H54 (cell line): ENCODE results near the gene ERICH3.

ENCODE experiments used
- DNase-seq: peaks from one replicate; pipeline ENCODE4 v3.0.0; 2011; ENCODE audit warnings: low spot score, mixed read lengths; ENCODE audit not compliant: insufficient read length
- FAIRE-seq: peaks from 3 replicates; lab custom pipeline; 2011; peaks lifted over from hg19 to GRCh38; lab: Jason Lieb, UNC
- POLR2A ChIP-seq: IDR thresholded peaks from 2 replicates; pipeline ENCODE4 v1.6.1; 2011; ENCODE audit warnings: low read depth, mild to moderate bottlenecking, low read length

ERICH3 gene

DNA sequence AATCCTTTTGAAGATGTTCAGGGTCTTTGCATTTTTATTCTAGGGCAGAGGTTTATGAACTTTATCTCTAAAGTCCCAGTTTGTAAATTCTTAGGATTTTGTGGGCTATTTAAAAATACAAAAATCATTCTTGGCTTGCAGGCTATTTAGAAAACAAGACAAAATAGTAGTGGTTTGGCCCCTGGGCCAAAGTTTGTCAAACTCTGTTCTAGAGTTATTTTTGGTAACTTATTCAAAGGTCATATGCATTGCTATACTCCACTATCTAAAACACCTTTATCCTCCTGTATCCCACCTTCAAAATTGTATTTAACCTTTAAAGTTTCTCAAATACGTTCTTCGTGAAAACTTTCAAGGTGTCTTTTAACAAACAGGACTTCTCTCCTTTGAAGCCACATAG is 85.7 kb downstream of the ERICH3 start:
- DNase-seq = no peak
- FAIRE-seq = no peak
- no peak for TF ChIP-seq POLR2A

DNA sequence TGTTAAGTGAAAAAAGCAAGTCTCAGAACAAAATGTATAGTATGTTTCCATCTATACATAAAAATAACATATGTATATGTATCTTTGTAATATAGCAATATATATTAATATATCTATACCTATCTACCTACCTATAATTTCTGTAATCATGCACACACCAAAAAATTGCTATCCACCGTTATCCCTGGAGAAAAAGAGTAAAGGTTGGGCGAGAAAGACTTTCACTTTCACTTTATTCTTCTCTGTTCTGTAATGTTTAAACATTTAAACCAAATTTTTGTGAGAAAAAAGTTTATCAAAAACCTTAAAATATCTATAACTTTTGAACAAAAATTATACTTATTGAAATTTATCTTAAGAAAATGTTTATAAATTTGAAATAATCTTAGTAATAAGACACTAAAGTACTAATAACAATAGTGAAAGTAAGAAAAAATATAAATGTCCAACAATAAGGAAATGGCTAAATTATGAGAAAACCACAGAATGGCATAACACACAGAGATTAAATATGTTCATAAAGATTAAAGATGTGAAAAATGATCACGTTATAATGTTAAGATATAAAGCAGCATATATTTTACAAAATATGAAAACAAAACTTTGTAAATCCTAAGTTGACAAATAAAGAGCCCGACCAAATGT is 87.2 kb downstream of the ERICH3 start:
- FAIRE-seq (no peak), DNase-seq (no peak)
- no peak for TF ChIP-seq POLR2A

DNA sequence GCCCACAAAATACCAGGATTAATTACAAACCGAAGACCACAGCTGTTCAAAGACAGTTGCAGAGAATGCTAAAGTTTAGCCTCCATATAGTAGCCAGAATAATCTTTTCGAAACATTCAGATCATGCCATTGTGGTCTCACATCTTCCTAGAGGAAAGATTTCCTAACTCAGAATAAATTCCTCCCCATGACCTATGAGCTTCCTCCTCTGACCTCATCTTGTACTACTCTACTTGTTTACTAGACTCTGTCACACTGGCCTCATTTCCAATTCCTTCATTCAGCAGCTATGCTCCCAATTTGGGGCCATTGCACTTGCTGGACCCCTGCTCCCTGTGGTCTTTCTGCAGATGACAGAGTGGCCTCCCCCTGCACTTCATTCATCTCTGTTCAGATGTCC is 89.4 kb downstream of the ERICH3 start:
- no peak for FAIRE-seq
- TF ChIP-seq POLR2A = no peak
- DNase-seq = no peak

DNA sequence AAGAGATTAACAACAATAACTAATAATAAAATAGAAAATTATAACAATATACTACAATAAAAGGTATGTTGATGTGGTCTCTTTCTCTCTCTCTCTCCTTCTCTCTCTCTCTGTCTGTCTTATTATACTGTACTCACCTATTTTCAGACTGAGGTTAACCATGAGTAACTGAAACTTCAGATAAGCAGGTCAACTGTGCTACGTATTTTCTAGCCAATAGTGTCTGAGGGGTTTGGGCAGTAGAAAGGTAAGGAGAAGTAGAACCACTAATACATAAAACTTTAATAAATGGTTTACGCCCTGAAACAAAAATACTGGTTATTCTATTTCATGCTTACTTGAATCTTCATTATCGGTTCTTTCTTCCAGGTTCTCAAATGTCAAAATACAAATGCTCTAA is 90.2 kb downstream of the ERICH3 start:
- DNase-seq = no peak
- no peak for FAIRE-seq
- TF ChIP-seq POLR2A = no peak

DNA sequence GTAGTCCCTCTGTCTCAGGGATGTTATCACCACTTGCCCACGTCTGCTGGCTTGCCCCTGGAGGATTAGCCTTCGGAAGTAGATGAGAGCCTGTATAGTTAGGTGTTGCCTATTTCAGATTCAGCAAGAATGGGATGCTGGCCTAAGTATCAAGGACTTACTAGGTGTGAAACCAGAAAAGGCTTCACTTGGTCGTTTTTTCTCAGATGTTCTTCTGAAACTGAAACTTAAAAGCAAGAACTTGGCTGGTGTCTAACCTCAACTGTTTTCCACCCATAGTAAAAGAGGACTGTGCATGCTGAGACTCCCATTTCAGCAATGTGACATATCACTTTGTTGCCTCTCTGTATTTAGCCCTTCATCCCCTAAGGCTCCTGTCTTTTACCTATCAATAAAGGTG is 94.2 kb downstream of the ERICH3 start:
- TF ChIP-seq POLR2A = no peak
- FAIRE-seq = no peak
- no peak for DNase-seq

DNA sequence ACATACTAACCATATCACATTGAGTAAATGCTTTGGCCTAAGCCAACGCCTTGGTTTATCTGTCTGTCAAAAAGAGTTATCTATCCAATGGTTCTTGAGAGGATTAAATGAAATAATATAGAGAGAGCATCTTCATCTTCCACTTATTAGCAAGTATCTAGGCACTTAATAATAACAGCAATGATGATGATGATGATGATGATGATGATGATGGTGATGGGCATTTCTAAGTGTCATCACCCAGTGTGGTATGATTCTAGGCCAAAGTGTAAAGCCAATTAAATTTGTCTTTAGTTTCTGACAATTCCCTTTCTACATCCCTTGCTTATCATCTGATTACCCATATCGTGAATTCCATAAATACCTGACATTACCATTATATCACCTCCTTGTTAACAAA is 95.5 kb downstream of the ERICH3 start:
- TF ChIP-seq POLR2A = no peak
- FAIRE-seq (no peak), DNase-seq (no peak)

DNA sequence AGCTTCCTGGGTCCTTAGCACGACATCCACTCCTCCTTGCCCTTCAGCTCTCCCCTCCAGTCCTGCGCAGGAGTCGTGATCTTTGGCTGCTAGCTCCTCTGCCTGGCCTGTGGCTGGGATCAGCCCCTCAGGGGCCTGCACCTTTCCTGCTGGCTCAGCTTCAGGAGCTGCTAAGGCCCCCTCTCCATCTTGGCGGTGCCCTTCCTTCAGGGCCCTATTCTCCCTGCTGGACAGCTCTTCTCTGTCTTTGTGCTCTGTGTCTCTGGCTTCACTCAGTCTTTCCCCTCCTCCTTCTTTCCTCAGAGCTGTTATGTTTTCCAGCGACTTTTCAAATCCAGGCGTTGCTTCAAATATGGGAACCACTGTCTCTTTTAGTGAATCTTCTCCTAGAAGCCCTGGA is 101.7 kb downstream of the ERICH3 start:
- no peak for FAIRE-seq
- no peak for TF ChIP-seq POLR2A
- DNase-seq = no peak

DNA sequence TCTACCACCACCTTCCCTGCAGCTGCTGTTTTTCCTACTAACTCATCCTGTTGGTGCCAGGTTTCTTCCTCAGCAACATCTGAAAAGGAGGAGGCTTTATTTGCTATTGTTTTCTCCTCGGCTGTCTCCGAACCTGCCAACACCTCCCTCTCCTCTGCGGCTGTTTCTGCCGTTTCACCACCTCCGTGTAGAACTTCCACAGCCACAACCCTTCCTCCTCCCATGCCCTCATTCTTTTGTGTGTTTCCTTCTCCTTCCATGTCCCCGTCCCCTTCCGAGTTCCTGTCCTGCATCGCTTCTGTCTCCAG is 102.1 kb downstream of the ERICH3 start:
- TF ChIP-seq POLR2A = no peak
- DNase-seq (no peak), FAIRE-seq (no peak)

DNA sequence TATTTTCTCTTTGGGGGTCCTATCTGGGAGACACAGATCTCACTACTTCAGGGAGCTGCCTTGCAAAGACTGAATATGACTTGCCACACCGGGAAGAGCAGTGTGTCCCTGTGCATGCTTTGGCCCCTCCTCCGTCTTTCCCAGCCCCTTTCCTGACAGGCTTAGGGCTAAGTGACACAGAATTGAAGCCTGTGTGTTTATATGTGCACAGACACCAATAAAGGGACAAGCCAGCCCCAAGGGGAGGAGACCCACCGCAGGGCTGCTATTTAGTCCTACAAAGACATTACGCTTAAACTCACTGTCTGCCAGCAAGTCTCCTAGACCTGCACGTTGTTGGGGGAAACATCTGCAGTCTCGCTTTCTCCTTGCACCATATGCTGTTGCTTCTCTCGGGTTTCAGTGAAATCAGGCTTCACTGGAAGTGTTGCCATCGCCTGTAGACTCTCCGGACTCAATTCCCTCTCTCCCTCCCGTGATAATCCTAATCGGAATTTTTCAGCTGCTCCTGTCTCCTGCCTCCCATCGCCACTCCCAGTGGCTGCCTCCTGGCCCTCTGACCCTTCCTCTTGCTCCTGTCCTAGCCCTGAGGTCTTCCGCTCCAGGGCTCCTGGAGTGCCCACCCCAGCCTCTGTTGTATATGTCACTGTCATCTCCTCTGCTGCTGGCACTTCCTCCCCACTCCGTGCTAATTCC is 102.6 kb downstream of the ERICH3 start:
- DNase-seq (no peak), FAIRE-seq (no peak)
- no peak for TF ChIP-seq POLR2A

DNA sequence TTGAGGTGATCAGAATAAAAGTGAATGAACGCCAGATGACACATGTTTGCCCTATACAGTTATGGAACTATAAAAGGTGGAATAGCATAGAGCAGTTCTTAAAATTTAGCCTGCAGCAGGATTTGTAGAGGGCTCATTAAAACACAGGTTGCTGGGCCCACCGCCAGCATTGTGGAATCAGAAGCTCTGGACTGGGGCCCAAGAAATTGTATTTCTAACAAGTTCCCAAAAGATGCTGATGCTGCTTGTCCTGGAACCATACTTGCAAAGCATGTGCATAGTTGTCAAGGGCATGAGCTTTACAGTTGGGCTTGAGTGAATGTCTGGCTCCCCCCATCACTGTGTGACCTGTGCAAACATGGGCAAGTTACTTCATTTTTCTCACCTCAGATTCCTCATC is 123.7 kb downstream of the ERICH3 start:
- no peak for TF ChIP-seq POLR2A
- FAIRE-seq (no peak), DNase-seq (no peak)

DNA sequence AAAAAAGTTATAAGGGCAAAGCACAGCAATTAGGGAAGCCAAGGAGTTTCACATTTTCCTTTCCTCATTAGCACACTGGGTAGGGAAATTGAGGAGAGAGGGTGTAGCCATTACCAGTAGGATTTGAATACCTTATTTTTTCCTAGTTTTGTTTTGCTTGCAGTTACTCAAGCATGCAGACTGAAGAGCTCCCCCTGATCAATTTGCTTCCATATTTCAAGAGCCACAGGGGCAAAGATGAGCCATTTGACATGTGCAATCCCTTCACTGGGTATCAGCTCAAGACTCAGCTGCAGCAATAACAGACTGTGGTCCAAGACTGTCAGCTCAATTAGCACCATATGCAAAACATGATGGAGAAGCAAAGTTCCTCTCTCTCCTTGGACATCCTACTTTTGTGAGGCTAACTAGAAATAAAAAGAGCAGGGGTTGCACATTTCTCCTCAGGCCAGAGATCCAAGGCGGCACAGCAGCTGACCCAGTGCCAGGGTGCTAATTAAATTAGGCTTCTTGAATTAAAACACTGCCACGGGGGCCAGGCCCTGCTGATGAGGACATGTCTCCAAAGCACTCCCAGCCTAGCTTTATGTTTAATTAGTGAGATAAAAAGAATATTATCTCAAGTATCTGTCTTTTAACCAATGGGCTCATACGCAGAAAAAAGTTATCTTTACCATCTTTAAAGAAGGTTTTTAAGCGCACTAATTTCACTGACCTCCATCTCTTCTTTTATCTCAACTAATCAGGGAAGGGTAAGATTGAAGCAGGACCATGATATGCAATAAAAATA is 124.4 kb downstream of the ERICH3 start:
- DNase-seq = no peak
- no peak for TF ChIP-seq POLR2A
- FAIRE-seq = no peak

DNA sequence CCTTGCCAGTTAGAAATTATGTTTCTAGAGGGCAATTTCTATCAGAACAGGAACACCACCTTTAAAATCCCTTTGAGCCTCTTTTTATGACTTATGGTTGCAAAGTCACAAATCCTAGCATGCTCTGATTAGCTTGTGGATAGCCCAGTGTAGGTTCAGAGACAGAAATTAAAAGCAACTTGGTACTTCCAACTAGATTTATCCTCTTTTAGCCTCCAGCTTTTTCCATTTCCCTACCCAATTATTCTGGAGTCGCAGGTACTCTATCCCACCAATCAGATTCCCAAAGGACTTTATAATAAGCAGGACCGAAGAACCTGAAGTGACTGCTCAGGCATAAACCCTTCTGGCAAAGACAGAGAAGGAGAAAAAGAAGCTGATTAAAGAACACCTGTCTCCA is 127.8 kb downstream of the ERICH3 start:
- no peak for TF ChIP-seq POLR2A
- DNase-seq (no peak), FAIRE-seq (no peak)

DNA sequence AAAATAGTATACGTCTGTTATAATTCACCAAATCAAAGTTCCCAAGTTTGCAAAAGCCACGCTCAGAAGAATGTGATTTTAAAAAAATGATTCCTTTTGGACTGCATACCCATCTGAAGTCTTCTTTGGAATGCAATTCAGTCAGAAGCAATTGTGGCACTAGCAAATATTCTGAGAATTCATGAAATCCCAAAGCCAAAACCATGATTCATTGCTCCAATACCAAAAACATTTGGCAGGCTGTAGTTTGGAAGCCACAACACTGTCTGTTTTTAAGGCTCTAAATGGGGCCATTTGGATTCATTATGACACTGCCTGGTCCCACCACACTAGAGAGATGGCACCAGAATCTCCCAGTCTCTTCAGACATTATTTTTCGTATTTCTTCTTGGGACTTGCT is 139.4 kb downstream of the ERICH3 start:
- DNase-seq = peak; percentile 7
- TF ChIP-seq POLR2A = no peak
- FAIRE-seq = peak; percentile 23

DNA sequence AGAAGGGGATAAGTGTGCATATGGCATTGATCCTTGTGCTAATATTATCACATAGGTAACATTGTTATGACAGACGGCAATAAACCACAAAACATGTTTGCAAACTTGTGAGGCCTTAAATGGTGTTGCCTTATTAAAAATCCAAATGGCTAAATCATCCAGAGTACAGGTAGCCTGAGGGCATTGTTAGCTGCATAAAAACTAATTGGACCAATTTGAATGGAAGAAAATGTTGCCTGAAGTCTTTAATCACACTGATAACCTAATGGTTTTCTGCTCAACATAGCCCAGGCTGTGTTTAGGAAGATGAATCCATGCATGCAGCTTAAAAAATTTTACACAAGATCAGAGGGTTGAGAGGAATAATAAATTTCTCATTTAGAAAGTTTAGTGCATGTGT is 141.8 kb downstream of the ERICH3 start:
- FAIRE-seq = no peak
- DNase-seq = no peak

More for the DNA sequence above, 141.8 kb downstream of the ERICH3 start:
- no peak for TF ChIP-seq POLR2A
